Stomach (tissue), 4 donors: ENCODE results near the gene DACH2.

Experiments used
- CTCF ChIP-seq, 7 experiments: fragments of 450-650 bp in 4 of 7; fragments of 200-600 bp in 3 of 7; sonication (generic) in 3 of 7; IDR thresholded peaks; one replicate each; pipeline ENCODE4 v1.5.1; 2016 to 2019; ENCODE audit warnings: antibody characterized with exemption in 7 of 7, control low read depth in 2 of 7, mild to moderate bottlenecking in 1 of 7
- EP300 ChIP-seq: sonication (generic); formaldehyde crosslinking; IDR thresholded peaks from one replicate; pipeline ENCODE4 v1.6.1; 2017; ENCODE audit warnings: antibody characterized with exemption
- POLR2A ChIP-seq, 4 donors: fragments of 450-650 bp; IDR thresholded peaks; one replicate each; pipeline ENCODE4 v1.6.1; 2016; ENCODE audit warnings: antibody characterized with exemption in 4 of 4, control low read depth in 2 of 4, mild to moderate bottlenecking in 1 of 4, moderate library complexity in 1 of 4
- POLR2AphosphoS5 ChIP-seq, 3 donors: sonication (generic); formaldehyde crosslinking; IDR thresholded peaks; one replicate each; pipeline ENCODE4 v1.6.1; 2016; ENCODE audit warnings: antibody characterized with exemption in 3 of 3

- TF ChIP-seq CTCF (IDR thresholded peaks at IDR 0.05) (no peak), POLR2AphosphoS5 (IDR thresholded peaks at IDR 0.05) (no peak), EP300 (no peak), POLR2A (IDR thresholded peaks at IDR 0.05) (no peak)
Measured at GRCh38 chrX:86148594-86148993, 343 bp downstream of the DACH2 start.
